Left ventricle myocardium inferior (tissue), 1 donor: Measurements from ENCODE around the gene TMEM186. TPM values are rescaled to one million over a fixed set of nuclear protein-coding genes. Genes with fewer than 3 reads are reported as not detected.
"Not testable (repeated sequence)": the region's sequence is repeated elsewhere in the genome, so short reads cannot be mapped to it uniquely, and the experiment has no call there.

Source experiments
- DNase-seq: peaks from one replicate; pipeline ENCODE4 v3.0.0-alpha.2; 2020
- H3K27ac ChIP-seq: fragments of 200-600 bp; replicated peaks from 2 replicates; pipeline ENCODE4 v1.8.0; 2021
- H3K27me3 ChIP-seq: fragments of 200-600 bp; 2 replicates; pipeline ENCODE4 v1.8.0; 2021; ENCODE audit warnings: low read depth
- H3K36me3 ChIP-seq: fragments of 200-600 bp; 2 replicates; pipeline ENCODE4 v1.8.0; 2021
- H3K4me1 ChIP-seq: fragments of 200-600 bp; 2 replicates; pipeline ENCODE4 v1.8.0; 2021
- H3K4me3 ChIP-seq: fragments of 200-600 bp; 2 replicates; pipeline ENCODE4 v1.8.0; 2021; ENCODE audit warnings: mild to moderate bottlenecking, moderate library complexity
- H3K9me3 ChIP-seq: fragments of 200-600 bp; replicated peaks from 2 replicates; pipeline ENCODE4 v1.8.0; 2021
- intact Hi-C: fragments of 100-400 bp; cut with micrococcal nuclease; formaldehyde crosslinking; loops from one replicate; pipeline ENCODE4 v1.11.0; 2022
- long read RNA-seq: library from polyadenylated mRNA; unstranded; transcript quantifications from one replicate; pipeline ENCODE4 v2.0.0, GENCODE V29; 2021
- total RNA-seq: library from RNA; stranded (reverse); fragmentation: NEBNext Ultra II Directional; extraction: Animal tissue kit (Norgen Biotek cat#: 25700); gene quantifications from one replicate; pipeline ENCODE4 v1.2.1, GENCODE V29; 2021
- TF ChIP-seq, protein P1 (sequence below): fragments of 200-600 bp; IDR thresholded peaks from 2 replicates; pipeline ENCODE4 v1.8.0; 2021; ENCODE audit warnings: antibody characterized with exemption, mild to moderate bottlenecking, borderline replicate concordance
- donor health status: DM: no; HTN: yes; CAD: no; lungs with severe emphysema.

Gene TMEM186, protein sequence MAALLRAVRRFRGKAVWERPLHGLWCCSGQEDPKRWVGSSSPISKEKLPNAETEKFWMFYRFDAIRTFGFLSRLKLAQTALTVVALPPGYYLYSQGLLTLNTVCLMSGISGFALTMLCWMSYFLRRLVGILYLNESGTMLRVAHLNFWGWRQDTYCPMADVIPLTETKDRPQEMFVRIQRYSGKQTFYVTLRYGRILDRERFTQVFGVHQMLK
- 16.4 TPM for total RNA-seq
- long read RNA-seq, transcript TMEM186-201 (2 exons, 1,448 nt): major isoform, 12 of 17 reads
- long read RNA-seq, partial matches to known transcripts: 0 of 17 reads
- long read RNA-seq, other reads (novel, unspliced or antisense): 5 of 17 reads

DNA sequence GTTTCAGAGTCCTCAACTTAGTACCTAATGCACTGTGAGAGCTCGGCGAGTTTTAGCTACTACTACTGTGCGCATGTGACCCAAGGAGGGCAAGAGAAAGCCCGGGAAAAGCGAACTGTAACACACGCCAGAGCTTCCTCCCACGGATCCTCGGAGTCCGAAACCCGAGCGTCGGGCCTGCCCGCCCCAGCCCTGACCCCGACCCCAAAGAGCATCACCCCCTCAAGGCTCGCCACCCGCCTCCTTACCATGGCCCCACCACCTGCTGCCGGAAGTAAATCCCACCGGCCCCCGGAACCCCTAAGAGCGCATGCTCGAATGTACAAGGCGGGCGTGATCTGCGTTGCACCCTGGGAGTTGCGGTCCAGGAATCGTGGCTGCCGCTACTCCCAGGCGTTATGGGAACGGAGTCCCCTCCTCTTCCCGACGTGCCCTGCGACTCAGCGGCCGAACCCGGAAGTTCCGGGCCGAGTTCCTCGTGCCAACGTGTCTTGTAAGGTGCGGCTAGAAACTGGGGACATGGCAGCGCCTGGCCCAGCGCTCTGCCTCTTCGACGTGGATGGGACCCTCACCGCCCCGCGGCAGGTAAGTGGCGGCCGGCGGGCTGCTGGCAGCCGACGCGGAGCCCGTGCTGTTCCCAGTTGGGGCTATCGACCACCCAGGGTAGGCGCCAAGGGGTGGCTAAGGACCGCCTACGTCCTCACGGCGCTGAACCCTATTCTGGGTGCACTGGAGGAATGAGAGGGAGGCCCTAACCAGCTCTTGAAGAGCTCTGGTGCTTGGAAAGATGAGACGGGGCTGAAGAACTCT lies at the start of gene TMEM186, which contains the start of gene PMM2:
TSS of gene TMEM186 (minus strand) at position 276 of the 810 bp plus-strand sequence. CDS start at position 251, 25 bp downstream.
TSS of gene PMM2 (plus strand) at position 476 of the 810 bp plus-strand sequence. CDS start at position 520, 44 bp downstream.
- Histone ChIP-seq H3K27me3 (no peaks in the 10 kb centered on the region), H3K4me3 (peak within 1 kb of the TSS; percentile 90), H3K27ac (peak within 1 kb of the TSS; percentile 83), H3K36me3 (peaks cover 12% of the 10 kb centered on the region), H3K4me1 (peaks cover 53% of the 10 kb centered on the region), H3K9me3 (no peaks in the 10 kb centered on the region)
- intact Hi-C loops: loop anchor here (10.0 kb wide), 1 partner anchor 133 kb away; no protein-coding TSS in a partner anchor
- TF ChIP-seq, protein P1, sequence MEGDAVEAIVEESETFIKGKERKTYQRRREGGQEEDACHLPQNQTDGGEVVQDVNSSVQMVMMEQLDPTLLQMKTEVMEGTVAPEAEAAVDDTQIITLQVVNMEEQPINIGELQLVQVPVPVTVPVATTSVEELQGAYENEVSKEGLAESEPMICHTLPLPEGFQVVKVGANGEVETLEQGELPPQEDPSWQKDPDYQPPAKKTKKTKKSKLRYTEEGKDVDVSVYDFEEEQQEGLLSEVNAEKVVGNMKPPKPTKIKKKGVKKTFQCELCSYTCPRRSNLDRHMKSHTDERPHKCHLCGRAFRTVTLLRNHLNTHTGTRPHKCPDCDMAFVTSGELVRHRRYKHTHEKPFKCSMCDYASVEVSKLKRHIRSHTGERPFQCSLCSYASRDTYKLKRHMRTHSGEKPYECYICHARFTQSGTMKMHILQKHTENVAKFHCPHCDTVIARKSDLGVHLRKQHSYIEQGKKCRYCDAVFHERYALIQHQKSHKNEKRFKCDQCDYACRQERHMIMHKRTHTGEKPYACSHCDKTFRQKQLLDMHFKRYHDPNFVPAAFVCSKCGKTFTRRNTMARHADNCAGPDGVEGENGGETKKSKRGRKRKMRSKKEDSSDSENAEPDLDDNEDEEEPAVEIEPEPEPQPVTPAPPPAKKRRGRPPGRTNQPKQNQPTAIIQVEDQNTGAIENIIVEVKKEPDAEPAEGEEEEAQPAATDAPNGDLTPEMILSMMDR: no peak
- peak; percentile 96 for DNase-seq

DNA sequence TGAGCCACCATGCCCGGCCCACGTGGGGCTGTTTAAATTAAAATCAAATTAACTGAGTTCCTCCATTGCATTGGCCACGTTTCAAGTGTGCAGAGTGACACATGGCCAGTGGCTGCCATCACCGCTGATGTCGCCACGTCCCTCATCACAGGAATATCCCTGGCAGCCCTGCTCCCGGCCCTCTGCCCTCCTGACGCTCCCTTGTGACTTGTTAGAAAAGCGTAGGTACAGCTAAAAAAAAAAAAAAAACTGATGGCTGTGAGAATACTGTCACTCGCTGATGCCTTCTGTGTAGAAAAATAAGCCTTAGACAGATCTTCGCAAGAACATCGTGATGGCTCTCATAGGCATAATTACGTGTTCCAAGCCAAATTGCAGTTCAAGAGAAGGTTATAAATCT lies 49.7 kb upstream of the TMEM186 start:
- Histone ChIP-seq H3K4me3 (no peak overlapping the region), H3K27me3 (no peaks in the 10 kb centered on the region), H3K9me3 (no peaks in the 10 kb centered on the region), H3K27ac (no peak overlapping the region), H3K36me3 (peaks cover 46% of the 10 kb centered on the region), H3K4me1 (peaks cover 64% of the 10 kb centered on the region)
- TF ChIP-seq, protein P1: no peak
- intact Hi-C loops: no loop called here
- no peak for DNase-seq

DNA sequence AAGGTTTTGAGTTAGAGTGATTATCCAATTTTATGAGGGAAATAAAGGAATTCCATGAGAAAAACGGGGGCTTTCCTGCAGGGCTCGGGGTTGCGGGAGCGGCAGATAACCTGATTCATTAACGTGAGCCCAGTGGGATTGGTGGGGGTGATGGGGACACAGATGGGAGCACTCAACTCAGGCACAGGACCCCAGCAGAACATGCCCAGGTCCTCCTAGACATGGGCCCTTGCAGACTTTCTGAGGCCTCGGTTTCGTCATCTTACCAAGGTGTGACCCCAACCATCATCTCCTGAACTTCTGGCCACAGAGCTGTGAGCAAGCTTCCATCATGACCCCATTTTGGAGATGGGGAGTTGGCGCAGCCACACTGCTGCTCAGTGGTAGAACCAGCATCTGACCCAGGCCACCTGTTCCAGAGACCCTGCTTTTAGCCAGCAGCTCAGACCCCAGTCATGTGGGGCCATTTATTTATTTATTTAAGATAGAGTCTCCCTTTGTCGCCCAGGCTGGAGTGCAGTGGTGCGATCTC lies 49.0 kb upstream of the TMEM186 start:
- no peaks in the 10 kb centered on the region for H3K27me3 ChIP-seq
- TF ChIP-seq, protein P1: no peak
- no peak for DNase-seq
- intact Hi-C loops: no loop called here
- peaks cover 42% of the 10 kb centered on the region for H3K36me3 ChIP-seq
- no peak overlapping the region for H3K4me3 ChIP-seq
- peaks cover 57% of the 10 kb centered on the region for H3K4me1 ChIP-seq
- no peak overlapping the region for H3K27ac ChIP-seq
- H3K9me3 ChIP-seq: no peaks in the 10 kb centered on the region

DNA sequence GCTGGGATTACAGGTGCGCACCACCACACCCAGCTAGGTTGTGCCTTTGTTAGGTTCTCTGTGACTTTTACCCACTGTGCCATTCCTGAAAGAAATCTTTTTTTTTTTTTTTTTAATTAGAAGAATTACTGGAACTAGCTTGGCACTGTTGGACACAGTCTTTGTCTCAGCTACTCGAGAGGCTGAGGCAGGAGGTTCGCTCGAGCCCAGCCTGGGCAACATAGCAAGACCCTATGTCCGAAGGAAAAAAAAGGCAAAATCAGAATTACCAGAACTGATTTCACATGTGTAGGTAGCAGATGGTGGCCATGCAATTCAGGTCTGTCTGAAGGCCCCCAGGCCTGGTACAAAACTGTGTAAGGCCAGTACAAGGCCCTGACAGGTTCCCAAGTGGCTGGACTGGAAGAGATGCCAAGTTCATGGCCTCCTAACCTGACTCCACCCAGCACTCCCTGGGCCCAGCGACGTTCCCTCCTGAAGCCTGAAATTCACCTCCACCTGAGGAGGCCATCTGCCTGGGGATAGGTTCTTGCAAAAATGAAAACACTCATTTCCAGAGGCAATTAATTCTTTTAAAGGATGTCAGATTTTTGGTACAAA lies 48.4 kb upstream of the TMEM186 start:
- TF ChIP-seq, protein P1: no peak
- no peak for DNase-seq
- peak overlapping the region; percentile 61 for H3K4me3 ChIP-seq
- H3K27ac ChIP-seq: peak overlapping the region; percentile 48
- H3K27me3 ChIP-seq: no peaks in the 10 kb centered on the region
- H3K4me1 ChIP-seq: peaks cover 51% of the 10 kb centered on the region
- intact Hi-C loops: no loop called here
- H3K36me3 ChIP-seq: peaks cover 36% of the 10 kb centered on the region
- H3K9me3 ChIP-seq: no peaks in the 10 kb centered on the region

DNA sequence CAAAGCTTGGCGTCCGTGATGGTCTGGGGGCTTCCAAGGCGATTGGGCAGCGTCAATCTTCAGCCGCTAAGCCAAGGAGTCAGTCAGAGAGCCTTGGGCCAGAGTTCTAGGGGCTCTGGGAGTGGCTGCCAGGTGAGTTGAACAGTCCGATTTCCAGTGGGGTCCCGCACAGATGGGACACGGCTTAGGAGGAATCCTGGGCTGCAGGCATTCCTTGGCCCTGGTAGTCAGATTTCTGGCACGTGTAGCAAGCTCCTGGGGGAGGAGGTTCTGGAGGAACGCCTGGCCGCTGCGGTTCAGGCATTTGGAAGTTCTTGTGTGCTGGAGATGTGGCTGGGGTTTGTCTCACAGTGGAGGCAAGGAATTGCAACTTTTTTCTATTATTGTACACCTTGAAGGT lies 45.9 kb upstream of the TMEM186 start:
- intact Hi-C loops, DNase-seq: not testable (repeated sequence)
- H3K27ac ChIP-seq: peak overlapping the region; percentile 82

DNA sequence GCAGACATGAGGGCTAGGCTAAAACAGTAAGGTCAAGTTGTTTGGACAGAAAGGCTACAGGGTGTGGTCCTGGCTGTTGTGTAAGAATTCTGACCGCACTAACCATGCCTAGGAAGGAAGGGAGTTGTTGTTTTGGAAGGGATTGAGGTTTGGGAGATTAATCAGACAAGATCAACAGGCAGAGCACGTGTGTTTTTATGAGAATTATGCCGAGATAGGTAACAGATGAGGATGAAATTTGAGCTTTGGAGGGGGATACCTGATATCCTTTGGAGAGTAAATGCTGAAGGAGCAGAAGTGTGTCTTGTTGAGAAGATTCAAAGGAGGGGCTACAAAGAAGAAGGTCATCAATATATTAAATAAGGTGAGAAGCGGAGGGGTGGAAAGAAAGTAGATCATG lies 44.6 kb upstream of the TMEM186 start:
- H3K27me3 ChIP-seq, DNase-seq, H3K9me3 ChIP-seq, intact Hi-C loops, H3K36me3 ChIP-seq: not testable (repeated sequence)
- Histone ChIP-seq H3K4me1 (peaks cover 13% of the 10 kb centered on the region), H3K27ac (peak overlapping the region; percentile 82), H3K4me3 (peak overlapping the region; percentile 61)

More for the DNA sequence above, 45.9 kb upstream of the TMEM186 start:
- not testable (repeated sequence) for H3K27me3 ChIP-seq, H3K9me3 ChIP-seq
- H3K4me3 ChIP-seq: peak overlapping the region; percentile 61
- H3K36me3 ChIP-seq: peaks cover 16% of the 10 kb centered on the region
- H3K4me1 ChIP-seq: peaks cover 26% of the 10 kb centered on the region

DNA sequence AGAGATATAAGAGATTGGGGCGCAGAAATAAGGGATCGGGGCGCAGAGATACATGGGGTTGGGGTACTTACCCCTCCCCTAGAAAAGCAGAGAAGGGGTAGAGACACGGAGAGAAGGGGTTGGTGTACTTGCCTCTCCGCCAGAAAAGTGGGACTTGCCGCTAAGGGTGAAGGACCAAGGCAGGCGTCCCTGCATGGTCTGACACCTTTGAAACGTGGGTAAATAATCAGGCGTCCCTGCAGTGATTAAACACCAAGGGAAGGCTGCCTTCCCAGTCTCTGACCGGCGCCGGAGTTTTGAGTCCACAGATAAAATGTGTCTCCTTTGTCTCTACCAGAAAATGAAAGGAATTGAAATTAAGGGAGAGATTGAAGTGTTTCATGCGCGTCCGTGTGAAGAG lies 40.2 kb upstream of the TMEM186 start:
- intact Hi-C loops, H3K9me3 ChIP-seq, H3K36me3 ChIP-seq, H3K4me3 ChIP-seq, H3K4me1 ChIP-seq, DNase-seq, H3K27ac ChIP-seq, H3K27me3 ChIP-seq: not testable (repeated sequence)

DNA sequence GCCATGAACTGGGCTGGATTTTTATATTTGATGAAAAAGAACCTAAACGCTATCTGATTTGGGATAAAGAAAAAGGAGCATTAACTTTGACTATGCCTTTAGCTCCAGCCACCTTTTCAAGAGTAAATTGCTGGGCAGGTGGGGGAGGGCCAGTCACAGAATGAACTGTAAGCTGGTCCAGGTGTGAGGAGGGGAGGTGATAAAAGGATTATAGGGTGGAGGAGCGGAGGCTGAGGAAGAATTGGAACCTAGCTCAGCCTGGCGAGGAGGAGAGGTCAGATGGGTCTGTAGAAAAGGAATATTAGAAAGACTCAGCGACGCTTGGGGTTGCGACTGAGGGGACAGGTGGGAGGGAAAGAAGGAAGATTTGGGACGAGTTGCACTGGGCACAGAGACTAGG lies 39.4 kb upstream of the TMEM186 start:
- H3K27ac ChIP-seq, intact Hi-C loops, H3K4me1 ChIP-seq, DNase-seq, H3K4me3 ChIP-seq, H3K27me3 ChIP-seq, H3K9me3 ChIP-seq: not testable (repeated sequence)
- H3K36me3 ChIP-seq: peaks cover 11% of the 10 kb centered on the region
